Neural progenitor cell (in vitro differentiated cells): ENCODE results near the gene CRELD2.

Source experiments
- EZH2 ChIP-seq: fragments of 200-600 bp; sonication (generic); IDR thresholded peaks from 2 replicates; pipeline ENCODE4 v1.6.1; 2017; ENCODE audit warnings: antibody characterized with exemption, mild to moderate bottlenecking, moderate library complexity
- EZH2phosphoT487 ChIP-seq: fragments of 200-600 bp; sonication (generic); IDR thresholded peaks from 2 replicates; pipeline ENCODE4 v1.6.1; 2017; ENCODE audit warnings: antibody characterized with exemption
- TF ChIP-seq, protein P1 (sequence below): fragments of 200-600 bp; sonication (generic); IDR thresholded peaks from 2 replicates; pipeline ENCODE4 v1.5.1; 2017; ENCODE audit warnings: antibody characterized with exemption, mild to moderate bottlenecking

DNA sequence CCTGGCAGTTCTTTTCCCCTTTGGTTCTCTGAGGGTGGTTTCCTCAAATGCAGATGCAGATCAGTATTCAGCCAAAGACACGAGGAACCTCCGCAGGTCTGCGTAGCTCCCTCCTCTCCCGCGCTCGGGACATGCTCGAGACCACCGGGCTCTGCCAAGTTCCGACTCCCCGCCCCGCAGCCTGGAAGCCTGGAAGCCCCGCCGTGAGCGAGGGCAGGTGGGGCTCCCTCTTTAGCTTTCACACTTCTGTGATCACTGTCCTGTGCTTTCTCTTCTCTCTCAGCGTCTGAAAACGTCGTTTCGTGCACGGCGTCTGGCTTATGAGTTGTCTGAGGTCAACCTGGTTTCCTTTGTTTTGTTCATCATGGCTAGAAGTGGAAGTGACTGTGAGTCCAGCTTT lies 38.2 kb upstream of the CRELD2 start:
- TF ChIP-seq, protein P1, sequence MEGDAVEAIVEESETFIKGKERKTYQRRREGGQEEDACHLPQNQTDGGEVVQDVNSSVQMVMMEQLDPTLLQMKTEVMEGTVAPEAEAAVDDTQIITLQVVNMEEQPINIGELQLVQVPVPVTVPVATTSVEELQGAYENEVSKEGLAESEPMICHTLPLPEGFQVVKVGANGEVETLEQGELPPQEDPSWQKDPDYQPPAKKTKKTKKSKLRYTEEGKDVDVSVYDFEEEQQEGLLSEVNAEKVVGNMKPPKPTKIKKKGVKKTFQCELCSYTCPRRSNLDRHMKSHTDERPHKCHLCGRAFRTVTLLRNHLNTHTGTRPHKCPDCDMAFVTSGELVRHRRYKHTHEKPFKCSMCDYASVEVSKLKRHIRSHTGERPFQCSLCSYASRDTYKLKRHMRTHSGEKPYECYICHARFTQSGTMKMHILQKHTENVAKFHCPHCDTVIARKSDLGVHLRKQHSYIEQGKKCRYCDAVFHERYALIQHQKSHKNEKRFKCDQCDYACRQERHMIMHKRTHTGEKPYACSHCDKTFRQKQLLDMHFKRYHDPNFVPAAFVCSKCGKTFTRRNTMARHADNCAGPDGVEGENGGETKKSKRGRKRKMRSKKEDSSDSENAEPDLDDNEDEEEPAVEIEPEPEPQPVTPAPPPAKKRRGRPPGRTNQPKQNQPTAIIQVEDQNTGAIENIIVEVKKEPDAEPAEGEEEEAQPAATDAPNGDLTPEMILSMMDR, result no peak
- TF ChIP-seq EZH2, result no peak
- no peak for TF ChIP-seq EZH2phosphoT487
